ENCODE data around the gene SMG9.

The SMG9 gene

GRCh38 chr19:43731846-43732245, 22.9 kb downstream of the SMG9 start:
- Histone ChIP-seq H3K36me3 (peaks cover 57% of the 10 kb centered on the region), H3K4me3 (ENCODE audit: low read depth, low read length) (no peak overlapping the region)

GRCh38 chr19:43731346-43731745, 23.4 kb downstream of the SMG9 start:
- H3K9me3 ChIP-seq (ENCODE audit: severe bottlenecking), result no peaks in the 10 kb centered on the region
- TF ChIP-seq CTCF (IDR thresholded peaks at IDR 0.05; ENCODE audit: low read depth, low read length), result no peak
- no peak overlapping the region for H3K4me3 ChIP-seq (ENCODE audit: low read depth, low read length)
- no peak overlapping the region for H3K27ac ChIP-seq
- no peak for DNase-seq
- H3K27me3 ChIP-seq (ENCODE audit: insufficient read depth, low read depth, severe bottlenecking), result no peaks in the 10 kb centered on the region
- peaks cover 52% of the 10 kb centered on the region for H3K36me3 ChIP-seq

More at GRCh38 chr19:43731846-43732245, 22.9 kb downstream of the SMG9 start:
- DNase-seq, result no peak
- TF ChIP-seq CTCF (IDR thresholded peaks at IDR 0.05; ENCODE audit: low read depth, low read length), result no peak
- H3K27ac ChIP-seq, result no peak overlapping the region
- no peaks in the 10 kb centered on the region for H3K27me3 ChIP-seq (ENCODE audit: insufficient read depth, low read depth, severe bottlenecking)
- H3K9me3 ChIP-seq (ENCODE audit: severe bottlenecking), result no peaks in the 10 kb centered on the region

- Histone ChIP-seq H3K9me3 (ENCODE audit: severe bottlenecking) (no peaks in the 10 kb centered on the region), H3K36me3 (peaks cover 45% of the 10 kb centered on the region)
- DNase-seq, result no peak
These were observed 24.8 kb downstream of the SMG9 start for GRCh38 chr19:43729919-43730318.

GRCh38 chr19:43727593-43727853, 27.2 kb downstream of the SMG9 start:
- peaks cover 35% of the 10 kb centered on the region for H3K36me3 ChIP-seq
- no peak for DNase-seq
- no peaks in the 10 kb centered on the region for H3K9me3 ChIP-seq (ENCODE audit: severe bottlenecking)
- no peak overlapping the region for H3K4me3 ChIP-seq (ENCODE audit: low read depth, low read length)
- H3K27me3 ChIP-seq (ENCODE audit: insufficient read depth, low read depth, severe bottlenecking), result no peaks in the 10 kb centered on the region
- TF ChIP-seq CTCF (IDR thresholded peaks at IDR 0.05; ENCODE audit: low read depth, low read length), result no peak
- no peak overlapping the region for H3K27ac ChIP-seq

More at GRCh38 chr19:43729919-43730318, 24.8 kb downstream of the SMG9 start:
- H3K27ac ChIP-seq, result no peak overlapping the region
- no peak overlapping the region for H3K4me3 ChIP-seq (ENCODE audit: low read depth, low read length)
- H3K27me3 ChIP-seq (ENCODE audit: insufficient read depth, low read depth, severe bottlenecking), result no peaks in the 10 kb centered on the region
- TF ChIP-seq CTCF (IDR thresholded peaks at IDR 0.05; ENCODE audit: low read depth, low read length), result no peak

GRCh38 chr19:43726736-43727592, 27.8 kb downstream of the SMG9 start:
- H3K4me3 ChIP-seq (ENCODE audit: low read depth, low read length), result no peak overlapping the region
- no peaks in the 10 kb centered on the region for H3K27me3 ChIP-seq (ENCODE audit: insufficient read depth, low read depth, severe bottlenecking)
- peaks cover 29% of the 10 kb centered on the region for H3K36me3 ChIP-seq
- no peaks in the 10 kb centered on the region for H3K9me3 ChIP-seq (ENCODE audit: severe bottlenecking)
- no peak for TF ChIP-seq CTCF (IDR thresholded peaks at IDR 0.05; ENCODE audit: low read depth, low read length)
- DNase-seq, result no peak
- no peak overlapping the region for H3K27ac ChIP-seq

- Histone ChIP-seq H3K27me3 (ENCODE audit: insufficient read depth, low read depth, severe bottlenecking) (no peaks in the 10 kb centered on the region), H3K9me3 (ENCODE audit: severe bottlenecking) (no peaks in the 10 kb centered on the region), H3K36me3 (peaks cover 15% of the 10 kb centered on the region), H3K4me3 (ENCODE audit: low read depth, low read length) (no peak overlapping the region), H3K27ac (no peak overlapping the region)
- no peak for TF ChIP-seq CTCF (IDR thresholded peaks at IDR 0.05; ENCODE audit: low read depth, low read length)
- no peak for DNase-seq
These were observed 29.3 kb downstream of the SMG9 start for GRCh38 chr19:43725468-43725867.
